Fibroblast of lung (primary cell): ENCODE data around the gene TMEM201.

Experiments used
- CTCF ChIP-seq, 2 donors: IDR thresholded peaks in 1 of 2; conservative IDR thresholded peaks in 1 of 2; 1 replicate in 1 of 2; 2 replicates in 1 of 2; pipeline ENCODE4 v1.5.1; 2011 to 2012; ENCODE audit warnings: low read length in 2 of 2, control low read depth in 1 of 2, inconsistent platforms in 1 of 2, low read depth in 1 of 2, mild to moderate bottlenecking in 1 of 2
- EZH2 ChIP-seq: IDR thresholded peaks from 2 replicates; pipeline ENCODE4 v1.5.1; 2012; ENCODE audit warnings: low read length, control low read depth, mild to moderate bottlenecking; ENCODE audit errors: missing control alignments

- no peak for TF ChIP-seq CTCF (conservative IDR thresholded peaks at IDR 0.05 in 1 of 2, IDR thresholded peaks at IDR 0.05 in 1 of 2; ENCODE audit: low read depth in 1 of 2, low read length in 2 of 2)
- no peak for TF ChIP-seq EZH2
These were observed 3.9 kb downstream of the TMEM201 start for GRCh38 chr1:9592510-9593075.
